Kidney (tissue), 14 donors: ENCODE data around the gene REEP3. TPM values are rescaled to one million over a fixed set of nuclear protein-coding genes. Genes with fewer than 3 reads are reported as not detected.
"Not testable (repeated sequence)": the region's sequence is repeated elsewhere in the genome, so short reads cannot be mapped to it uniquely, and the experiment has no call there.

Source experiments
- DNase-seq, 5 donors: peaks; one replicate each; pipeline ENCODE4 v3.0.0-alpha.2; 2013 to 2020
- FAIRE-seq: peaks from 2 replicates; lab custom pipeline; 2012; peaks lifted over from hg19 to GRCh38; lab: Jason Lieb, UNC
- H3K27ac ChIP-seq, 2 donors: one replicate each; pipeline ENCODE4 v1.7.0; 2013; ENCODE audit warnings: low read depth in 2 of 2, low read length in 2 of 2, inconsistent platforms in 1 of 2
- H3K27me3 ChIP-seq: one replicate; pipeline ENCODE4 v1.7.1; 2013; ENCODE audit warnings: low read length, inconsistent platforms; ENCODE audit not compliant: control insufficient read depth, insufficient read depth
- H3K36me3 ChIP-seq, 3 donors: one replicate each; pipeline versions ENCODE4 v1.7.0 to v1.7.1; 2013; ENCODE audit warnings: low read length in 3 of 3, control low read depth in 1 of 3, inconsistent platforms in 1 of 3; ENCODE audit not compliant: insufficient read depth in 3 of 3, control insufficient read depth in 2 of 3
- H3K4me1 ChIP-seq, 3 donors: one replicate each; pipeline versions ENCODE4 v1.7.0 to v1.7.1; 2013; ENCODE audit warnings: low read length in 3 of 3, inconsistent platforms in 1 of 3, low read depth in 1 of 3; ENCODE audit not compliant: control insufficient read depth in 2 of 3, insufficient read depth in 2 of 3
- H3K4me3 ChIP-seq, 3 donors: one replicate each; pipeline versions ENCODE4 v1.7.0 to v1.8.1; 2013; ENCODE audit warnings: low read length in 3 of 3, control low read depth in 1 of 3, inconsistent platforms in 1 of 3
- H3K9ac ChIP-seq, 3 donors: one replicate each; pipeline versions ENCODE4 v1.7.0 to v1.7.1; 2013; ENCODE audit warnings: low read length in 3 of 3, control low read depth in 1 of 3, inconsistent platforms in 1 of 3
- H3K9me3 ChIP-seq, 3 donors: one replicate each; pipeline versions ENCODE4 v1.7.0 to v1.7.1; 2013; ENCODE audit warnings: low read length in 3 of 3, control low read depth in 1 of 3, inconsistent platforms in 1 of 3; ENCODE audit not compliant: control insufficient read depth in 2 of 3, insufficient read depth in 1 of 3
- CTCF ChIP-seq: IDR thresholded peaks from 3 replicates; pipeline ENCODE4 v1.5.1; 2012; ENCODE audit warnings: mild to moderate bottlenecking, moderate library complexity, borderline replicate concordance; ENCODE audit not compliant: insufficient read depth; ENCODE audit errors: extremely low read depth
- intact Hi-C: fragments of 100-400 bp; cut with DNase I; formaldehyde crosslinking; loops from one replicate; pipeline ENCODE4 v1.11.1; 2022
- polyA plus RNA-seq: library from polyadenylated mRNA; stranded (reverse); fragments of 350-450 nt; fragmentation: Illumina TruSeq; extraction: RNeasy Lipid Tissue Mini Kit (QIAGEN cat#74804); gene quantifications from one replicate; pipeline ENCODE4 v1.2.3, GENCODE V29; 2014; ENCODE audit warnings: low read depth, low replicate concordance; ENCODE audit not compliant: insufficient read depth
- total RNA-seq: library from RNA; stranded (reverse); fragmentation: NEBNext Ultra II Directional; extraction: Animal tissue kit (Norgen Biotek cat#: 25700); gene quantifications from one replicate; pipeline ENCODE4 v1.2.1, GENCODE V29; 2021
- donor health status: control.
- donor health status: control.
- donor health status: control.
- donor health status: control.
- donor health status: control.
- donor health status: DM: yes; HTN: yes; CAD: no.
- donor health status: Normal renal cell carcinoma (clear cell type).

The REEP3 gene
- total and polyA plus RNA-seq, 2 donors from 2014 or later = 12.7 to 34.6 TPM

GRCh38 chr10:63653747-63654146 lies 132.5 kb downstream of the REEP3 start:
- no peak for DNase-seq
- H3K27ac ChIP-seq = no peak overlapping the region
- H3K27me3 ChIP-seq = no peaks in the 10 kb centered on the region
- TF ChIP-seq CTCF = no peak
- no peaks in the 10 kb centered on the region for H3K4me1 ChIP-seq
- no peaks in the 10 kb centered on the region for H3K9me3 ChIP-seq
- intact Hi-C loops = no loop called here
- no peaks in the 10 kb centered on the region for H3K36me3 ChIP-seq
- no peak overlapping the region for H3K4me3 ChIP-seq
- H3K9ac ChIP-seq = no peak overlapping the region
- FAIRE-seq = no peak

- no peak overlapping the region for H3K4me3 ChIP-seq
- H3K36me3 ChIP-seq = no peaks in the 10 kb centered on the region
- H3K4me1 ChIP-seq = no peaks in the 10 kb centered on the region
- intact Hi-C loops = no loop called here
- no peak for TF ChIP-seq CTCF
- no peak overlapping the region for H3K9ac ChIP-seq
- H3K27ac ChIP-seq = no peak overlapping the region
- no peaks in the 10 kb centered on the region for H3K9me3 ChIP-seq
- no peaks in the 10 kb centered on the region for H3K27me3 ChIP-seq
- FAIRE-seq = no peak
- no peak for DNase-seq
Measured at GRCh38 chr10:63657761-63658160, 136.6 kb downstream of the REEP3 start.

- FAIRE-seq, intact Hi-C loops: not testable (repeated sequence)
Measured at GRCh38 chr10:63660941-63661340, 139.7 kb downstream of the REEP3 start.

GRCh38 chr10:63661347-63661746 lies 140.1 kb downstream of the REEP3 start:
- H3K27me3 ChIP-seq = no peaks in the 10 kb centered on the region
- no peak for TF ChIP-seq CTCF

More at GRCh38 chr10:63660941-63661340, 139.7 kb downstream of the REEP3 start:
- not testable (repeated sequence) for DNase-seq, H3K36me3 ChIP-seq, H3K27me3 ChIP-seq, H3K9ac ChIP-seq, H3K4me1 ChIP-seq, H3K4me3 ChIP-seq, H3K27ac ChIP-seq, H3K9me3 ChIP-seq

More at GRCh38 chr10:63661347-63661746, 140.1 kb downstream of the REEP3 start:
- Histone ChIP-seq H3K9me3 (no peaks in the 10 kb centered on the region), H3K4me1 (no peaks in the 10 kb centered on the region), H3K36me3 (no peaks in the 10 kb centered on the region), H3K27ac (no peak overlapping the region), H3K9ac (no peak overlapping the region), H3K4me3 (no peak overlapping the region)
- FAIRE-seq (no peak), DNase-seq (no peak)
- intact Hi-C loops = no loop called here
